Right lobe of liver (tissue), 6 donors: ENCODE measurements around the gene RTN4R. TPM values are rescaled to one million over a fixed set of nuclear protein-coding genes. Genes with fewer than 3 reads are reported as not detected.
"Not testable (repeated sequence)": the region's sequence is repeated elsewhere in the genome, so short reads cannot be mapped to it uniquely, and the experiment has no call there.

Source experiments
- ATAC-seq, 4 donors: fragments of 200-7000 bp; cut with Tn5 transposase; one replicate each; pipeline ENCODE4 v1.9.1; 2020; ENCODE audit warnings: mild to moderate bottlenecking in 4 of 4, moderate library complexity in 4 of 4
- DNase-seq, 3 donors: peaks; one replicate each; pipeline ENCODE4 v3.0.0-alpha.2; 2020
- H3K27ac ChIP-seq, 3 donors: fragments of 200-600 bp; one replicate each; pipeline ENCODE4 v1.8.0; 2022
- H3K27me3 ChIP-seq, 2 donors: fragments of 200-600 bp; one replicate each; pipeline ENCODE4 v1.8.0; 2022
- H3K36me3 ChIP-seq, 4 donors: fragments of 200-600 bp; sonication (generic) in 1 of 4; one replicate each; pipeline versions ENCODE4 v1.5.1 to v1.8.0; 2017 to 2022; ENCODE audit warnings: control low read depth in 1 of 4
- H3K4me1 ChIP-seq, 4 donors: fragments of 200-600 bp; sonication (generic) in 1 of 4; one replicate each; pipeline versions ENCODE4 v1.5.1 to v1.8.0; 2017 to 2022; ENCODE audit warnings: control low read depth in 1 of 4
- H3K4me3 ChIP-seq, 3 donors: fragments of 200-600 bp; one replicate each; pipeline ENCODE4 v1.8.0; 2022
- H3K9me3 ChIP-seq, 4 donors: fragments of 200-600 bp; sonication (generic) in 1 of 4; one replicate each; pipeline versions ENCODE4 v1.5.1 to v1.8.0; 2017 to 2022; ENCODE audit warnings: control low read depth in 1 of 4
- POLR2A ChIP-seq: fragments of 450-650 bp; IDR thresholded peaks from one replicate; pipeline ENCODE4 v1.6.1; 2017; ENCODE audit warnings: antibody characterized with exemption, mild to moderate bottlenecking
- WGBS: methylation state at CpG from one replicate; pipeline ENCODE4 v1.1.6; 2018; ENCODE audit warnings: low coverage, low lambda C conversion rate; ENCODE audit not compliant: insufficient coverage; ENCODE audit errors: missing lambda C conversion rate; 5-methylcytosine and 5-hydroxymethylcytosine counted together
- intact Hi-C, 2 donors: fragments of 100-400 bp; cut with DNase I; formaldehyde crosslinking; loops; one replicate each; pipeline versions ENCODE4 v1.11.2 to v1.14.1; 2022
- total RNA-seq, 6 experiments: library from RNA; depleted of rRNA in 2 of 6; stranded (reverse); fragments of >200 nt in 2 of 6; fragmentation: NEBNext Ultra II Directional in 3 of 6; extraction: Animal tissue kit (Norgen Biotek cat#: 25700) in 3 of 6; gene quantifications; one replicate each; pipeline versions ENCODE4 v1.1.0 to v1.2.4, GENCODE V29; 2016 to 2023
- TF ChIP-seq, protein P1 (sequence below), 4 donors: fragments of 200-600 bp in 3 of 4; fragments of 450-650 bp in 1 of 4; IDR thresholded peaks; one replicate each; pipeline versions ENCODE4 v1.5.1 to v1.8.0; 2016 to 2022; ENCODE audit warnings: antibody characterized with exemption in 4 of 4, mild to moderate bottlenecking in 2 of 4
- donor health status: DM: no; HTN: yes; CAD: no.
- donor health status: DM: no; HTN: no; CAD: no.
- donor health status: DM: no; HTN: no; CAD: no.
- donor health status: DM: no; HTN: yes; CAD: no.
- donor health status: DM: no; HTN: yes; CAD: no.

The RTN4R gene
- total RNA-seq, 6 experiments from 2014 or later = 3.0 to 12.4 (median 8.5) TPM

DNA sequence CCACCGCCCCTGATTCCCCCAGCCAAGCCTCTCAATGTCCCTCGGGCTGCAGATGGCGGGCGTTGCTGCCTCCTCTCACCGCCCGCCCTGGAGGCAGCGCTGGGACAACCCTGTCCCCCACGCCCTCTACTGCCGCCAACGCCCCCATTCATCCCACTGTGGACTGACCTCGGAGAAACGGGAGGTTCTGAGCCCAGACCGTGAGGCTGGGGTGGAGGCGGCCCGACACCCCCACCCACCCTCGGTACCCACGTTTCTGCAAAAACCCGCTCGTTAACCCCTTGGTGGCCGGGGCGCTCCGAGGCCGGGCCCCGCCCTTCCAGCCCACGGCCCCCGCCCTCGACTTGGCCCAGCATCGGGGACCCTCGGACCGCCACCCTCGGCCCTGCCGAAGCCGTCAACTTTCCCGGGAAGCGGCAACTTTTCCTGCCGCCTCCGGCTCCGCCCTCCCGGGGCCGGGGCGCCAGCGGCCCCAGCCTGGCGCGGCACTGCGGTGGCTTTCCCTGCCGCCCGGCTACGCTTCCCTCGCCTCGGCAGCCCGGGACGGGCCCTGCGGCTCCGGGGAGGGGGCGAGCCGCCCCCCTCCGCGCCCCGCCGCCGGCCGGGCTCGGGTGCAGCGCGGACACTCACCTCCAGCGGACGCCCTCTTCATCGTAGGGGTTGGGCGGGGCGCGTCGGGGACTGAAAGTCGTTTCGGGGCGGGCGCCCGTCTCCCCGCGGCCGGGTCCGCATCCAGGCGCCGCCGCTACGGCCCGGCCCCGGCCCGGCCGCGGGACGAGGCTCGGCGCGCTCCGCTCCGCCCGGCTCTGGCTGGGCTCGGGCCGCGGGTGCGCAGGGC lies 458 bp downstream of the RTN4R start:
- TF ChIP-seq, protein P1, sequence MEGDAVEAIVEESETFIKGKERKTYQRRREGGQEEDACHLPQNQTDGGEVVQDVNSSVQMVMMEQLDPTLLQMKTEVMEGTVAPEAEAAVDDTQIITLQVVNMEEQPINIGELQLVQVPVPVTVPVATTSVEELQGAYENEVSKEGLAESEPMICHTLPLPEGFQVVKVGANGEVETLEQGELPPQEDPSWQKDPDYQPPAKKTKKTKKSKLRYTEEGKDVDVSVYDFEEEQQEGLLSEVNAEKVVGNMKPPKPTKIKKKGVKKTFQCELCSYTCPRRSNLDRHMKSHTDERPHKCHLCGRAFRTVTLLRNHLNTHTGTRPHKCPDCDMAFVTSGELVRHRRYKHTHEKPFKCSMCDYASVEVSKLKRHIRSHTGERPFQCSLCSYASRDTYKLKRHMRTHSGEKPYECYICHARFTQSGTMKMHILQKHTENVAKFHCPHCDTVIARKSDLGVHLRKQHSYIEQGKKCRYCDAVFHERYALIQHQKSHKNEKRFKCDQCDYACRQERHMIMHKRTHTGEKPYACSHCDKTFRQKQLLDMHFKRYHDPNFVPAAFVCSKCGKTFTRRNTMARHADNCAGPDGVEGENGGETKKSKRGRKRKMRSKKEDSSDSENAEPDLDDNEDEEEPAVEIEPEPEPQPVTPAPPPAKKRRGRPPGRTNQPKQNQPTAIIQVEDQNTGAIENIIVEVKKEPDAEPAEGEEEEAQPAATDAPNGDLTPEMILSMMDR (IDR thresholded peaks at IDR 0.05) = no peak
- no peak for TF ChIP-seq POLR2A
- peak overlapping the region; percentile 48 to 60 (median 53) for H3K4me3 ChIP-seq
- no CpG with 5 or more reads among the region's 101 CpGs for WGBS
- intact Hi-C loops = no loop called here
- peak in 1 of 3 donors; percentile 50 for DNase-seq
- H3K9me3 ChIP-seq = no peaks in the 10 kb centered on the region
- H3K36me3 ChIP-seq = no peaks in the 10 kb centered on the region
- no peaks in the 10 kb centered on the region for H3K27me3 ChIP-seq
- H3K4me1 ChIP-seq = peaks cover 0 to 15% (median 3%) of the 10 kb centered on the region in 4 donors
- ATAC-seq = peak in 2 of 4 donors; percentile 2 to 3
- H3K27ac ChIP-seq = no peak overlapping the region

DNA sequence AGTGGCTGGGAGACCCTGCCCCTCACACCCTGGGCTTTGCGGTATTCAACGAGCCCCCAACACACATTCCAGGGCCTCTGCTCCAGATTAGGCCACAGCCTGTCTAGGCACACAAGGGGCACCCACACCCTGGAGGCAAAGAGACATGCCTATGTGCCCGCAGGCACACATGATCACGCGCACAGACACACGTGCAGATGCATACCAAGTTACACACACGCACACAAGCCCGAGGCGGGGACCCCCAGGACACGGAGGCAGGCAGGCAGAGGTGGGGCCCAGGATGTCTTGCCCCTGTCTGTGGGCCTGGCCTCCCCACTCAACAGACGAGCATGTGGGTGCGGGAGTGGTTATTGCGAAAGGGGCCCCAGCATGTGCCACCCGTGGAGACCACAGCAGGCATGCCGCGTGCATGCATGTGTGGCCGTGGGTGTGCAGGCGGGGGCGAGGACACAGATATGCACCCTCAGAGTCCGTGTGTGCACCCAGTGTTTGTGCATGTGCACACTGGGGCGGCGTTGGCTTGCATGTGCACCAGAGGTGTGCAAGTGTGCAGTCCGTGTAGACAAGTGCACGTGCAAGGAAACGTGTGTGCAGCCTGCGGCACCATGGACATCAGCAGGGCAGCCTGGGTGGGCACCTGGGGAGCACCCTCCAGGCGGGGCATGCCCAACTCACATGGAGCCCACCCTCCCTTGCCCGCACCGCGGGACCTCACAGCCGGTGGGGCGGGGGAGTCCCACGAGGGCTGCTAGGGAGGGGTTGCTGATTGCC lies 1.3 kb downstream of the RTN4R start:
- DNase-seq, H3K9me3 ChIP-seq, H3K36me3 ChIP-seq, ATAC-seq, H3K27ac ChIP-seq, intact Hi-C loops, H3K27me3 ChIP-seq: not testable (repeated sequence)
- peaks cover 0 to 15% (median 3%) of the 10 kb centered on the region in 4 donors for H3K4me1 ChIP-seq
- peak overlapping the region; percentile 48 to 60 (median 53) for H3K4me3 ChIP-seq
- no CpG with 5 or more reads among the region's 33 CpGs for WGBS

DNA sequence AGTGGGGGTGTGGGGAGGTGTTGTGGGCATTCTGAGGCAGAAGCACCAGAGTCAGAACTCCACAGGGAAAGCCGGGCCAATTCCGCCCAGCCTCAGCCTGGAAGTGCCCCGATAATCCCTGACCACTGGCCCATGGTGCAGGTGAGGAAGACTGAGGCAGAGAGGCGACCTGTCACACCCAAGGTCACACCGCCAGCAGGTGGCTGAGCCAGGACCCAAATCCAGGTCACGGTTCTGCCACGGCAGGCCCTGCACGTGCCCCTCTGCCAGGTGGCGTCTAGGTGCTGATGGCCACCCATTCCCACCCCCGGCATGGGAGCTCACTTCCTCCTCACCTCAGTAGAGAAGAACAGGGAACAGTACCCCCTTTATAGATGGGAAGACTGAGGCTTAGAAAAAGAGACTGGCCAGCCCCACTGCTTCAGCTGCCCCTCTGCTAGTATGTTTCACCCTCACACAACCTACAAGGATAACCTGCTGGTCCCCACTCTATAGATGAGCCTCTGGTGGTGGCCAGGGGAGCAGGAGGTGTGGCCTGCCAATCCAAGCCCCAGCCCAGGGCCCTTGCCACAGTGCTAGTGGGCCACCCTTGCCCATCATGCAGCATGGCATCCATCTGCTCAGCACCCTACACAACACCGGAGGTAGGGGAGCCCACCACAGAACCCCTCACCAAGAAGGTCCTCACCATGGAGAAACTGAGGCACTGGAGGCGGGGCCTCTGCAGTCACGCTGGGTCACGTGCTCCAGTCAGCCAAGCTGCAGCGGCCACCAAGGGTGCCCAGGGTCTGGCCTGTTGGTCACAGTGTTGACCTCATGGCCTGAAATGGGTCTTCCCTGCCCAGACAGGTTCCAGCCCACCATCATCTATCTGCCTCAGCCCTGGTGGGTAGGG lies 2.1 kb downstream of the RTN4R start:
- H3K4me1 ChIP-seq = peaks cover 0 to 15% (median 3%) of the 10 kb centered on the region in 4 donors
- H3K36me3 ChIP-seq, H3K9me3 ChIP-seq, H3K27ac ChIP-seq, H3K4me3 ChIP-seq, ATAC-seq, H3K27me3 ChIP-seq, intact Hi-C loops, DNase-seq: not testable (repeated sequence)
- WGBS = no CpG with 5 or more reads among the region's 15 CpGs

DNA sequence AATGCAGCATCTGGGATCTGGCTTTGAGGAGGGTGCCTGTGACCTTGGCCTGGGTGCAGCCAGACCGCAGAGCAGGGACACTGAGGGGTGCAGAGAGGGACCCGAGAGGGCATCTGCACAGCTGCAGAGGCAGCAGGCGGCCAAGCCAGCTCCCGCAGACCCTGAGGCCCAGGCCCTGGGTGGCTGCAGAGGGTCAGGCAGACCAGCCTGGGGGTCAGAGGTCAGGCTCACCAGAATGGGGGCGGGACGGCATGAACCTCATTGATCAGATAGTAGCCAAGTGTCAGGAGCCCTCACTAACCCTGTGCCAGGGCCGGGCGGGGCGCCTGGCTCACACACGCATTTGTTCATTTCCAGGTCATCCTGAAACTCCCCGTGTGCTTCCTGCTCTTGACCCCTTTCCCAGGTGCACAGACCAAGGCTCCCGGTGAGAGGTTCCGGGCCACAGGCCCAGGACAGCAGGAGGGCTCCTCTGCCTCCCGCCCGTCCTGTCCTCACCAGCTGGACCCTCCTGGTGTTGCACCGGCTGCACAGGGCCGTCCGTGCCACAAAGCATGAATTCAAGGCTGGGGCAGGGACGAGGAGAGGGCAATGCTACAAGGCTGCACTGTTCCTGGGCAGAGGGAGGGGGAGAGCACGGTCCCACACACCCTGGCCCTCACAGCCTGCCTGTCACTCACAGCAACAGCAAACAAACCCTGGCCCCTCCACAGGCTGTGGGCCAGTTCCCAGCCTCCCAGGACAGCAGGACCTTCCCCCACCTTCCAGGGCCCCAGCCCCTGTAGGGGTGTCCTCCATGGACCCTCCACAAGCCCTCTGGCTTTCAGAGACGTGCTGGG lies 3.3 kb downstream of the RTN4R start:
- 14% methylated on average over 4 of the region's 21 CpGs for WGBS
- peaks cover 0 to 15% (median 3%) of the 10 kb centered on the region in 4 donors for H3K4me1 ChIP-seq
- DNase-seq = peak in 1 of 3 donors; percentile 75
- peak; percentile 7 to 50 (median 20) for ATAC-seq
- H3K9me3 ChIP-seq = no peaks in the 10 kb centered on the region
- H3K27me3 ChIP-seq = no peaks in the 10 kb centered on the region
- no peak overlapping the region for H3K4me3 ChIP-seq
- TF ChIP-seq, protein P1 (IDR thresholded peaks at IDR 0.05) = no peak
- no peak for TF ChIP-seq POLR2A
- intact Hi-C loops = no loop called here
- no peaks in the 10 kb centered on the region for H3K36me3 ChIP-seq
- no peak overlapping the region for H3K27ac ChIP-seq

DNA sequence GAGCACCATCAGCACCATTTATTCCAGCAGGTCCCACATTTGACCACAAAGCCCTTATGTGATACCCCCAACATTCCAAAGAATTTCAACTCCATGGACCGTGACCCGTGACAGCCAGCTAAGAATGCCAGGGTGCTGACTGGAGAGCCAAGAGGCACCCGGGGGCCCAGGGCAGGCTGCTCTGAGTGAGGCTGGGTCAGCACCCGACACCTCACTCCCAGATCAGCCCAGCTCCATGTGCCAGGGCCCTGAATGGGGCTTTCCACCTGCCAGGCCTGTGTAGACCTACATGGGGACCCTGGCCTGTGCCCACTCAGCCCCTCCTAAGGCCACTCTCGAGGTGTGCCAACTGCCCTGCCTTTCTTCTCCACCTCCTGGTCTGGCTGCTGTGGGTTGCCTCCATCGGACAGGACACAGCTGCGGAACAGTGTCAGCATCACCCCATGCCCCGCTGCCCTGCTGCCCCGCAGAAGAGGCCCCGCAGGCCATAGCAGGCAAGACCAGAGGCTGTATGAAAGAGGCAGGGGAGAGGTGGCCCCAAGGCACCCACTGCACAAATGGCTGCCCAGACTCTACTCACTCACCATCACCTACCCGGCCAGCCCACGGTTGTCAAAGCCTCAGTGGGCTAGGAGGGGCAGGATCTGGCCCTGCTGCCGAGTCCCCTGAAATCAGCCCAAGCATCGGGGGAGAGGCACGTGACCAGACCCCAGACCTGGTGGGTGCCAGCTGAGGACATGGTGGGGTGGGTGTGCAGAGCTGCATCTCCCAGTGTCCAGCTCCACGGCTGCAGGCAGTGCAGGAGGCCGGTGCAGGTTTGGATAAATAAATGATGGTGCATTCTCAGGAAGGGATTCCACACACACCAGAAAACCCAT lies 4.5 kb downstream of the RTN4R start:
- H3K27ac ChIP-seq, H3K27me3 ChIP-seq, intact Hi-C loops, H3K36me3 ChIP-seq, ATAC-seq, H3K4me3 ChIP-seq, DNase-seq, H3K9me3 ChIP-seq: not testable (repeated sequence)
- H3K4me1 ChIP-seq = peaks cover 0 to 15% (median 3%) of the 10 kb centered on the region in 4 donors
- no CpG with 5 or more reads among the region's 17 CpGs for WGBS
